Measurements from ENCODE around the gene ESYT1. TPM values are rescaled to one million over a fixed set of nuclear protein-coding genes. Genes with fewer than 3 reads are reported as not detected.

Gene ESYT1
- total and polyA plus RNA-seq, 9 of the 15 experiments (the other 6 are each of a cell fraction or from before 2014, with no cell fraction given) = 132 to 420 (median 164) TPM

- TF ChIP-seq ATF3 (IDR thresholded peaks at IDR 0.05) = peak; percentile 71
- peak; percentile 90 for TF ChIP-seq ATF3 (CRISPR knock-in tag; conservative IDR thresholded peaks at IDR 0.05)
- peak; percentile 91; the same call in 1 of the 2 replicates for TF ChIP-seq THRB (CRISPR knock-in tag; conservative IDR thresholded peaks at IDR 0.05)
- peak; percentile 82 for TF ChIP-seq L3MBTL2 (IDR thresholded peaks at IDR 0.05)
- TF ChIP-seq ZNF121 (CRISPR knock-in tag; conservative IDR thresholded peaks at IDR 0.05) = no peak
- no peak for TF ChIP-seq ZKSCAN3 (CRISPR knock-in tag; IDR thresholded peaks at IDR 0.05)
- TF ChIP-seq TGIF2 (CRISPR knock-in tag; IDR thresholded peaks at IDR 0.05) = no peak
- TF ChIP-seq HOXB6 (CRISPR knock-in tag; IDR thresholded peaks at IDR 0.05; ENCODE audit: borderline replicate concordance) = no peak
- TF ChIP-seq GTF2E2 (tag; IDR thresholded peaks at IDR 0.05) = peak; percentile 98
- TF ChIP-seq RB1 (IDR thresholded peaks at IDR 0.05; ENCODE audit: low read depth) = peak; percentile 81; the same call in 1 of the 2 replicates
- TF ChIP-seq JUN (IDR thresholded peaks at IDR 0.05; ENCODE audit: borderline replicate concordance, low read depth, low read length) = peak; percentile 70
- TF ChIP-seq JUN (CRISPR knock-in tag; IDR thresholded peaks at IDR 0.05; ENCODE audit: borderline replicate concordance) = no peak
- no peak for TF ChIP-seq ZNF589 (CRISPR knock-in tag; IDR thresholded peaks at IDR 0.05; ENCODE audit: low read depth)
- peak; percentile 89 for TF ChIP-seq ZBTB12 (CRISPR knock-in tag; IDR thresholded peaks at IDR 0.05)
- peak; percentile 62; the same call in 1 of the 2 replicates for TF ChIP-seq ZC3H4 (CRISPR knock-in tag; IDR thresholded peaks at IDR 0.05; ENCODE audit: borderline replicate concordance)
- no peak for TF ChIP-seq PURB (CRISPR knock-in tag; IDR thresholded peaks at IDR 0.05; ENCODE audit: low read depth)
- TF ChIP-seq SMARCE1 (IDR thresholded peaks at IDR 0.05) = 0 out of 2 replicates have a peak, but pooled peaks have one; percentile 13
- TF ChIP-seq ZNF12 (CRISPR knock-in tag; IDR thresholded peaks at IDR 0.05) = 0 out of 2 replicates have a peak, but pooled peaks have one; percentile 66
- peak; percentile 88 for TF ChIP-seq CBX1 (IDR thresholded peaks at IDR 0.05; ENCODE audit: low read depth)
- TF ChIP-seq SMAD1 (IDR thresholded peaks at IDR 0.05; ENCODE audit: low read depth, low read length, partially characterized antibody) = peak; percentile 96
- no peak for TF ChIP-seq SAFB2 (IDR thresholded peaks at IDR 0.05; ENCODE audit: borderline replicate concordance, low read depth, low read length, severe bottlenecking)
- TF ChIP-seq GABPB2 (CRISPR knock-in tag; conservative IDR thresholded peaks at IDR 0.05) = peak; percentile 79; the same call in 1 of the 2 replicates
- TF ChIP-seq LEF1 (IDR thresholded peaks at IDR 0.05) = no peak
- TF ChIP-seq THRA (IDR thresholded peaks at IDR 0.05) = no peak
- TF ChIP-seq SAP30 (IDR thresholded peaks at IDR 0.05; ENCODE audit: borderline replicate concordance, insufficient read depth, low read depth, low read length, poor library complexity, severe bottlenecking) = no peak
Measured at GRCh38 chr12:56116267-56117081, 11.6 kb upstream of the ESYT1 start, which contains the start of gene RPL41 (continued).

Measured in K562 (cell line).